ENCODE data around the gene NGDN.

NGDN gene

GRCh38 chr14:23514644-23514957 is 45.1 kb downstream of the NGDN start:
- DNase-seq (ENCODE audit: low read depth in 1 of 2, low spot score in 1 of 2), result no peak
- Histone ChIP-seq H3K27me3 (ENCODE audit: insufficient read depth, poor library complexity, severe bottlenecking) (no peaks in the 10 kb centered on the region), H3K4me3 (replicated peaks; ENCODE audit: insufficient read depth, low read length) (no peak overlapping the region), H3K27ac (replicated peaks) (no peak overlapping the region)
- TF ChIP-seq SPI1 (IDR thresholded peaks at IDR 0.05; ENCODE audit: borderline replicate concordance, low read depth) (no peak), CTCF (IDR thresholded peaks at IDR 0.05; ENCODE audit: insufficient read depth, low read length) (no peak), REST (IDR thresholded peaks at IDR 0.05; ENCODE audit: insufficient replicate concordance, low read depth) (no peak), POLR2AphosphoS5 (IDR thresholded peaks at IDR 0.05; ENCODE audit: low read depth) (no peak)

GRCh38 chr14:23517650-23518326 is 48.3 kb downstream of the NGDN start:
- no peak for DNase-seq (ENCODE audit: low read depth in 1 of 2, low spot score in 1 of 2)
- H3K27me3 ChIP-seq (ENCODE audit: insufficient read depth, poor library complexity, severe bottlenecking), result no peaks in the 10 kb centered on the region
- no peak overlapping the region for H3K4me3 ChIP-seq (replicated peaks; ENCODE audit: insufficient read depth, low read length)
- no peak overlapping the region for H3K27ac ChIP-seq (replicated peaks)
- TF ChIP-seq GABPA (IDR thresholded peaks at IDR 0.05; ENCODE audit: low read depth) (no peak), REST (IDR thresholded peaks at IDR 0.05; ENCODE audit: insufficient replicate concordance, low read depth) (no peak)

- Histone ChIP-seq H3K27ac (replicated peaks) (no peak overlapping the region), H3K4me3 (replicated peaks; ENCODE audit: insufficient read depth, low read length) (no peak overlapping the region), H3K27me3 (ENCODE audit: insufficient read depth, poor library complexity, severe bottlenecking) (no peaks in the 10 kb centered on the region)
- no peak for DNase-seq (ENCODE audit: low read depth in 1 of 2, low spot score in 1 of 2)
- no peak for TF ChIP-seq SPI1 (IDR thresholded peaks at IDR 0.05; ENCODE audit: borderline replicate concordance, low read depth)
- TF ChIP-seq REST (IDR thresholded peaks at IDR 0.05; ENCODE audit: insufficient replicate concordance, low read depth), result no peak
- TF ChIP-seq GABPA (IDR thresholded peaks at IDR 0.05; ENCODE audit: low read depth), result no peak
- no peak for TF ChIP-seq CTCF (IDR thresholded peaks at IDR 0.05; ENCODE audit: insufficient read depth, low read length)
- no peak for TF ChIP-seq POLR2AphosphoS5 (IDR thresholded peaks at IDR 0.05; ENCODE audit: low read depth)
These were observed 49.2 kb downstream of the NGDN start for GRCh38 chr14:23518709-23519108.

Measured in HL-60 (cell line).